BJ (cell line): Measurements from ENCODE around the gene PLS3. TPM values are rescaled to one million over a fixed set of nuclear protein-coding genes. Genes with fewer than 3 reads are reported as not detected.
"Not testable (repeated sequence)": the region's sequence is repeated elsewhere in the genome, so short reads cannot be mapped to it uniquely, and the experiment has no call there.

Source experiments
- CTCF ChIA-PET: fragments of 350-600 bp; formaldehyde crosslinking; extraction: SDS; loops from one replicate; lab custom pipeline; 2021; ENCODE audit warnings: antibody characterized with exemption, inconsistent platforms; lab: Yijun Ruan, JAX
- POLR2A ChIA-PET: fragments of 300-600 bp; sonication (Branson Sonifier 250); formaldehyde crosslinking; extraction: SDS; loops from one replicate; lab custom pipeline; 2021; ENCODE audit warnings: antibody characterized with exemption; lab: Charles Lee
- DNase-seq: peaks from one replicate; pipeline ENCODE4 v3.0.0-alpha.2; 2011; ENCODE audit warnings: low read depth
- H3K27me3 ChIP-seq: 2 replicates; pipeline ENCODE4 v1.6.0; 2011; ENCODE audit warnings: low read length; ENCODE audit not compliant: control insufficient read depth, insufficient read depth
- H3K36me3 ChIP-seq: 2 replicates; pipeline ENCODE4 v1.5.1; 2011; ENCODE audit warnings: low read length; ENCODE audit not compliant: control insufficient read depth, insufficient read depth
- H3K4me3 ChIP-seq: 2 replicates; pipeline ENCODE4 v1.5.1; 2011; ENCODE audit warnings: low read depth, mild to moderate bottlenecking, control low read depth, low read length
- polyA plus RNA-seq: library from polyadenylated mRNA; depleted of rRNA; stranded (reverse); fragments of >200 nt; gene quantifications from 2 replicates; pipeline ENCODE4 v1.2.3, GENCODE V29; 2011
- TF ChIP-seq, protein P1 (sequence below): IDR thresholded peaks from 2 replicates; pipeline ENCODE4 v1.5.1; 2011; ENCODE audit warnings: low read depth, mild to moderate bottlenecking, control low read depth, inconsistent platforms, low read length, moderate library complexity; ENCODE audit not compliant: insufficient read depth

PLS3 gene
- polyA plus RNA-seq, 1 experiment, result 67.7 TPM

DNA sequence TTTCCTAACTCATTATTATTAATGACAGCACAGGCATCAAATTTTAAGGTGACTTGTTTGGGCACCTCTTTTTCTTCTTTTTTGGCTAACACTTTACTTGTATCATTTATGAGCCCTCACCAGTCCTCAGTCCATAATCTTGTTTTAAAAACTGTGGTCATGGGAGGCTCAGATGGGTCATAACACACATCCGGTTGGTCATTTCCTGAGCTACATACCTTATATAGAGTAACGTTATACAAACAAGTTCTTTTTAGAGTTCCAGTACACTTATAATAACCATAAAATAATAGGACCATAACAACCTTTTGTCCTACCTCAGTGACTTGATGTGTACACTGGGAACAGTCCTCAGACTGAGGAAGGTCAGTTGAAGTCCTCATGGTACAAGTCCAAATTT lies 21.1 kb upstream of the PLS3 start:
- DNase-seq, result no peak
- CTCF ChIA-PET, result no interaction called here
- Histone ChIP-seq H3K4me3 (no peak overlapping the region), H3K27me3 (no peaks in the 10 kb centered on the region), H3K36me3 (no peaks in the 10 kb centered on the region)
- TF ChIP-seq, protein P1, sequence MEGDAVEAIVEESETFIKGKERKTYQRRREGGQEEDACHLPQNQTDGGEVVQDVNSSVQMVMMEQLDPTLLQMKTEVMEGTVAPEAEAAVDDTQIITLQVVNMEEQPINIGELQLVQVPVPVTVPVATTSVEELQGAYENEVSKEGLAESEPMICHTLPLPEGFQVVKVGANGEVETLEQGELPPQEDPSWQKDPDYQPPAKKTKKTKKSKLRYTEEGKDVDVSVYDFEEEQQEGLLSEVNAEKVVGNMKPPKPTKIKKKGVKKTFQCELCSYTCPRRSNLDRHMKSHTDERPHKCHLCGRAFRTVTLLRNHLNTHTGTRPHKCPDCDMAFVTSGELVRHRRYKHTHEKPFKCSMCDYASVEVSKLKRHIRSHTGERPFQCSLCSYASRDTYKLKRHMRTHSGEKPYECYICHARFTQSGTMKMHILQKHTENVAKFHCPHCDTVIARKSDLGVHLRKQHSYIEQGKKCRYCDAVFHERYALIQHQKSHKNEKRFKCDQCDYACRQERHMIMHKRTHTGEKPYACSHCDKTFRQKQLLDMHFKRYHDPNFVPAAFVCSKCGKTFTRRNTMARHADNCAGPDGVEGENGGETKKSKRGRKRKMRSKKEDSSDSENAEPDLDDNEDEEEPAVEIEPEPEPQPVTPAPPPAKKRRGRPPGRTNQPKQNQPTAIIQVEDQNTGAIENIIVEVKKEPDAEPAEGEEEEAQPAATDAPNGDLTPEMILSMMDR, result no peak
- POLR2A ChIA-PET, result no interaction called here

DNA sequence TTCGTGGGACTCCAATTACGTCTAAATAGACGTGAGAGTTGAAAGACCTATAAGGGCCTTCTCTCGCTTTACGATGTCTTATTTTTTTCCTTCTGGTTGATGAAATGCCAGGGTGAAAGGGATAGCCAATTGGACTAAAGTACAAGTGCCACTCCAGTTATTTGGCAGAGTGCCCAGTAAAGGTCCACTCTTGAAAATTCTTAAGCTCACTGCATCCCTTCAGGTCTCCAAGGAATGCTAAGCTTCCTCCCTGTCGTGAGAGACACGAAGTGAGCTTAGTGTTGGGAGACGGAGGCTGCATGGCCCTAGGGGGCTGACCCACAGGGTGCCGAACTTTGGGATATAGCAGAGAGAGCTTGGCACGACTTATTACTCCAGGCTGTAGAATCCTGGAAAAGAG lies 19.9 kb upstream of the PLS3 start:
- DNase-seq, CTCF ChIA-PET, H3K27me3 ChIP-seq, H3K4me3 ChIP-seq, H3K36me3 ChIP-seq, POLR2A ChIA-PET: not testable (repeated sequence)

DNA sequence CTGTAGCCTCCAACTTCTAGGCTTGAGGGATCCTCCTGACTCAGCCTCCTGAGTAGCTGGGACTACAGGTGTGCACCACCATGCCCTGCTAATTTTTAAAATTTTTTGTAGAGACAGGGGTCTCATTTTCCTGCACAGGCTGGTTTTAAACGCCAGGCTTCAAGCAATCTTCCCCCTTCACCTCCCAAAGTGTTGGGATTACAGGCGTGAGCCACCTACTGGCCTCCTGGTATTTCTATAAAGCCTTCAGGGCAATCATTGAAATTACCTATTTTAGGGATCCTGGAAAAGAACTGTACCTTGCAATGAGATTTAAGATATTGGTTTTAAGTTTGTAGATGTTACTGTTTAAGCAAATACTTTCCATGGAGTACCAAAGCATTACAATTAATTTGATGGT lies 13.5 kb upstream of the PLS3 start:
- H3K4me3 ChIP-seq, result no peak overlapping the region
- no peak for DNase-seq
- ChIA-PET POLR2A (no interaction called here), CTCF (no interaction called here)
- TF ChIP-seq, protein P1, result no peak
- H3K27me3 ChIP-seq, result no peaks in the 10 kb centered on the region
- H3K36me3 ChIP-seq, result no peaks in the 10 kb centered on the region

DNA sequence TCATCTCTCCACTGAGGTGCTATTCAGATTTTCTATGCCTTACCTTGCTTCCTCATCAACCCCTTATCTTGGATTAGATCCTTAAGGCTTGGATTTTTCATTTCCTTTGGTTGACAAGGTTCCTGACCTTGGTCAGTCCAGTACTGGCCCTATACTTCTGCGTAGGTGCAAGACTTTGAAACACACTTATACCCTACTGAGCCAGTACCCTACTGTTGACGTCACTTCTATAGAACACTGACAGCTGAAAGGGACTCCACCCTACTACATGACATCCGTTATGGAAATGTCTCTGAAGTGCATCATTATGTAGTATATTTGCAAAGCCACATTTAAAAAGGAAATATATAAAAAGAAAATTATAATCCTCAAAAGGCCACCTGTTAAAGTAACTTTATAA lies 12.0 kb upstream of the PLS3 start:
- ChIA-PET CTCF (interaction anchor here (1.5 kb wide), 1 partner anchor 103 kb away, joined by 3 read pairs; no protein-coding TSS in a partner anchor), POLR2A (no interaction called here)
- TF ChIP-seq, protein P1, result no peak
- no peaks in the 10 kb centered on the region for H3K27me3 ChIP-seq
- DNase-seq, result no peak
- no peak overlapping the region for H3K4me3 ChIP-seq
- H3K36me3 ChIP-seq, result no peaks in the 10 kb centered on the region

DNA sequence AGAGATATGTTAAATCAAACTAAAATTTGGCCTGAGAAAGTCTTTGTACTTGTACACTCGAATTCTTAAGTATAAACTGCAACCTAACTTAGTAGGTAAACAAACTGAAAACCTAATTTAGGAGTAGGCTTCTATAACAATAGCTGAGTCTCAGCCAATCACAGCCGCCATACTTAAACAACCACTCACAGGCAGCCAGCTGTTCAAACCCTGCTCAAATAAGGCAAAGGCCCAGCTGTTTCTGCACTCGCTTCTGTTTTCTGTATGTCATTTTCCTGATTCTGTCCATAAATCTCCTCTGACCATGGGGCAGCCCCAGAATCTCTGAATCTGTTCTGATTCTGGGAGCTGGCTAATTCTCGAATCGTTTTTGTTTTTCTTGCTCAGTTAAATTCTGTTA lies 7.8 kb upstream of the PLS3 start:
- DNase-seq, result no peak
- ChIA-PET POLR2A (no interaction called here), CTCF (no interaction called here)
- Histone ChIP-seq H3K27me3 (no peaks in the 10 kb centered on the region), H3K36me3 (no peaks in the 10 kb centered on the region), H3K4me3 (no peak overlapping the region)
- TF ChIP-seq, protein P1, result no peak

DNA sequence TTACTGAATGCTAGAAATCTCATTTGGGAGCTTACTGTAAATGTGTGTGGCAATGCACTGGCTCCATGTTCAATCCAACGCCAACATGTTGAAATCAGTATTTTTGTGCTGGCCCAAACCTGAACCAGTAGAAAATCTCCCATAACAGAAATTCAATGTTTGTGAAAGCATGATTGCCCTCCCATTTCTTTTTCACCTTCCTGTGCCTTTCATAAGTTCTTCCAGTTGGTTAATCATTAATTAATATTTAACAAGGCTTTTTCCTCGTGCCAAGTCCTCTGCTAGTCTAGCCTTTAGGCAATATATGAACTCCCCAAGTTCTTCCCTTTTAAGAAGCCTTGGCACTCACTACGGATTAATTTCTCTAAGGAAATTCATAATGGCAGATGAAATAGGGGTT lies 1.3 kb upstream of the PLS3 start:
- Histone ChIP-seq H3K27me3 (no peaks in the 10 kb centered on the region), H3K4me3 (no peak overlapping the region), H3K36me3 (no peaks in the 10 kb centered on the region)
- POLR2A ChIA-PET, result no interaction called here
- no peak for DNase-seq
- CTCF ChIA-PET, result interaction anchor here (0.6 to 0.7 kb wide), 2 partner anchors 62 to 120 kb away, joined by 3 to 4 read pairs; no protein-coding TSS in a partner anchor
- TF ChIP-seq, protein P1, result no peak
